ENCODE data around the gene TMEM250. TPM values are rescaled to one million over a fixed set of nuclear protein-coding genes. Genes with fewer than 3 reads are reported as not detected.

The TMEM250 gene
- total RNA-seq, 1 donor from 2014 or later = 24.0 TPM

DNA sequence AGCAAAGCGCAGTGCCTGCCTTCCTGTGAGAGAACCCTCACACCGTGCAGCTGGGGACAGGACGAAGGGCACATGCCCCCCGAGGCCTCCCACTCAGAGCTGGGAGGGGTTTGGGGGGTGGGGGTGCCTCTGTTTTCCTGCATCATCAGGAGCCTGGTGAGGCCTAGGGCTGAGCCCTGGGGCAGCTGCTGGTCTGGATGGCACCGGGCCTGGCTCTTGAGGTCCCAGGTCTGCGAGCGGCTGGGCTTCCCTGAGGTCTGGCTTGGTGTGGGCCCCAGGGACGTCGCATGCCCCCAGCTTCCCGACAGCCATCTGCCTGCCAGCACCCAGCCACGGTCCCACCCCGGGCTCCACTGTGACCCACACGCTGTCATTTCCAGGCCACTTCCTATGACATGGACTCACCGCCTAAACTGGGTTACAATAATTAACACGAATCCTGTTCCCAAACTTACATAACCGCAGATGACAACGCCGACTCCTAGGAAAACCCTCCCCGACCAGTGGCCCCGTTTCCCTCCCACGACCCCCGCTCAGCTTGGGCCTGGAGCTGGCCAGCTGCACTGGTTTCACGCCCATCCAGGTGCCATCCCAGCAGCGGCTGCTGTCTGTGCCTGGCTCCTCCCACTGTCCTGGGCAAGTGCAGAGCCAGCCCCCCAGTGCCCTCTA is 32.3 kb downstream of the TMEM250 start:
- Histone ChIP-seq H3K9me3 (ENCODE audit: control insufficient read depth in 3 of 3, low read length in 3 of 3) (no peaks in the 10 kb centered on the region), H3K27me3 (ENCODE audit: control insufficient read depth in 3 of 3, insufficient read depth in 3 of 3, low read length in 3 of 3) (no peaks in the 10 kb centered on the region), H3K36me3 (ENCODE audit: control insufficient read depth in 3 of 3, insufficient read depth in 3 of 3, low read length in 3 of 3) (peaks cover 0 to 2% (median 0%) of the 10 kb centered on the region in 3 donors), H3K27ac (ENCODE audit: low read depth, low read length) (peak overlapping the region; percentile 72), H3K9ac (ENCODE audit: low read depth in 1 of 3, low read length in 3 of 3) (peak overlapping the region; percentile 65 to 77 (median 68)), H3K4me3 (ENCODE audit: low read length in 3 of 3) (peak overlapping the region in 2 of 3 donors; percentile 38 to 54), H3K4me1 (ENCODE audit: control insufficient read depth in 3 of 3, insufficient read depth in 3 of 3, low read length in 3 of 3) (peaks cover 68 to 91% (median 87%) of the 10 kb centered on the region in 3 donors)

DNA sequence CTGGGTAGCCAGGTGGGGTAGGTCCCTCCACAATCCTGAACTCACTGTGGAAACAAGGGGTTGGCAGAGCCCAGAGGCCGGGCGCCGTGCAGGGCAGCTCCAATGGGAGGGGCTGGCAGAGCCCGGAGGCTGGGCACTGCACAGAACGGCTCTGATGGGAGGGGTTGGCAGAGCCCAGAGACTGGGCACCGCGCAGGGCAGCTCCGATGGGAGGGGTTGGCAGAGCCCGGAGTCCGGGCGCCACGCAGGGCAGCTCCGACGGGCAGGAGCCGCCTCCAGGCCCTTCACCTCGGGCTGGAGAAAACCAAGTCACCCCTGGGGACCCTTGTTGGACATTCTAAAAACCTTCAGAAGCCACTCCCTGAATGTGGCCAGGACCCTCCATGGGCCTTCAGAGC is 32.9 kb downstream of the TMEM250 start:
- no peaks in the 10 kb centered on the region for H3K9me3 ChIP-seq (ENCODE audit: control insufficient read depth in 3 of 3, low read length in 3 of 3)
- H3K4me1 ChIP-seq (ENCODE audit: control insufficient read depth in 3 of 3, insufficient read depth in 3 of 3, low read length in 3 of 3) = peaks cover 68 to 91% (median 87%) of the 10 kb centered on the region in 3 donors
- no peaks in the 10 kb centered on the region for H3K27me3 ChIP-seq (ENCODE audit: control insufficient read depth in 3 of 3, insufficient read depth in 3 of 3, low read length in 3 of 3)
- peak overlapping the region; percentile 72 for H3K27ac ChIP-seq (ENCODE audit: low read depth, low read length)
- peaks cover 0 to 2% (median 0%) of the 10 kb centered on the region in 3 donors for H3K36me3 ChIP-seq (ENCODE audit: control insufficient read depth in 3 of 3, insufficient read depth in 3 of 3, low read length in 3 of 3)
- peak overlapping the region; percentile 65 to 77 (median 68) for H3K9ac ChIP-seq (ENCODE audit: low read depth in 1 of 3, low read length in 3 of 3)
- peak overlapping the region in 1 of 3 donors; percentile 54 for H3K4me3 ChIP-seq (ENCODE audit: low read length in 3 of 3)

DNA sequence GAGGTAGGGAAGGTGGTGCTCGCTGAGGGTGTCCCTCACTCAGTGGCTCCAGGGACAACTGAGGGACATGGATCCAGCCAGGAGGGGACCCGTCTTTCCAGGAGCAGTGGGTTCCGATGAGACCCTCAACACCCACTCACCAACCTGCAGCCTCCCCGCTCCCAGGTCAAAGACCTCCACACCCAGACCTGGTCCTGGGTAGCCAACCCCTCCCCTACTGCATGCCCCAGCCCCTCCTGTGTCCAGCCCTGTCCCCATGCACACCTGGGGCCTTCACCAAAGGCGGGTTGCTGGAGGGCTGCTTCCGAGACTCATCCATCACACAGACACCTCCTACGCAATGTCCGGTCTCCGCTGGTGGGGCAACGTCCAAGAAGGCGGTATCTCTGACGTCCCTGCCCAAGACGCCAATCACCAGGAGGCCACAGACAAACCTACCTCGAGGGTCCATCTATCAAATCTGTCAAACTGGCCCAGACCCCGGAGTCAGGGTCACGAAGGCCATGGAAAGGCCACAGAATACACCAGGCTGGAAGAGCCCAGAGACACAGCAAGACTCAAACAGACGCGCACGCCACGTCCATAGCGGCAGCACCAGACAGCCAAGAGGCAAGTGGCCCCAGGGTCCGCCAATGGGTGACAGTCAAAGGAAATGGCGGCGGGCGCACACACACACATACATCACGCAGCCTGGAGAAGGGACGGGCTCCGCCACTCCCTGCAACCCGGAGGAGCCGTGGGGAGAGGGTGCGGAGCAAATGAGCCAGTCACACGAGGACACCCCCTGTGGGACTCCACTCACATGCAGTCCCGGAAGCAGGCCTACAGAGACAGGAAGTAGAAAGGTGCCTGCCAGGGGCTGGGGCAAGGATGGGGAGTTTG is 34.4 kb downstream of the TMEM250 start:
- peaks cover 67 to 93% (median 88%) of the 10 kb centered on the region in 3 donors for H3K4me1 ChIP-seq (ENCODE audit: control insufficient read depth in 3 of 3, insufficient read depth in 3 of 3, low read length in 3 of 3)
- no peak overlapping the region for H3K4me3 ChIP-seq (ENCODE audit: low read length in 3 of 3)
- H3K27ac ChIP-seq (ENCODE audit: low read depth, low read length) = no peak overlapping the region
- H3K9ac ChIP-seq (ENCODE audit: low read depth in 1 of 3, low read length in 3 of 3) = no peak overlapping the region
- H3K9me3 ChIP-seq (ENCODE audit: control insufficient read depth in 3 of 3, low read length in 3 of 3) = no peaks in the 10 kb centered on the region
- peaks cover 0 to 2% (median 0%) of the 10 kb centered on the region in 3 donors for H3K36me3 ChIP-seq (ENCODE audit: control insufficient read depth in 3 of 3, insufficient read depth in 3 of 3, low read length in 3 of 3)
- no peaks in the 10 kb centered on the region for H3K27me3 ChIP-seq (ENCODE audit: control insufficient read depth in 3 of 3, insufficient read depth in 3 of 3, low read length in 3 of 3)

DNA sequence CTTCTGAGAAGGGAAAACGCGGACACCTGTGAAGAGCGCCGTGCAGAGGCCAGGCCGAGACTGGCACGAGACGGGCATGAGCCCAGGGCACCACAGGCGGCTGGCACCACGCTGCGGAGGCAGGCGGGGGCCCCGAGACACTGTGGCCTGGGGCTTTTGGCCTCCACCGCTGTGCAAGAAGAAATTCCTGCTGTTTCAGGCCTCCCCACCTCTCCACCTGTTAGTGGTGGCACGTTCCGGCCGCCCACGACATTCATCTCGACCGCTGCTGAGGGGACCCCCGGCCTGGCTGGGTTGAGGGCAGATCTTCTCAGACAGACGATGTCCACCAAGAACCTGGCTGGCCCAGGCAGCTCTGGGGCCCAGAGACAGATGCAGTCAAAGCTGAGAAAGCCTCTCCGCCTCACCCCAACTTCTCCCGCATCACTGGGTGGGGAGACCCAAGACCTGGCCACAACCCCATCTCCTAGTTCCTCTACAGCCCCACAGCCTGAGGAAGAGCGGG is 35.1 kb downstream of the TMEM250 start:
- Histone ChIP-seq H3K4me1 (ENCODE audit: control insufficient read depth in 3 of 3, insufficient read depth in 3 of 3, low read length in 3 of 3) (peaks cover 63 to 93% (median 88%) of the 10 kb centered on the region in 3 donors), H3K9me3 (ENCODE audit: control insufficient read depth in 3 of 3, low read length in 3 of 3) (no peaks in the 10 kb centered on the region), H3K27ac (ENCODE audit: low read depth, low read length) (no peak overlapping the region), H3K4me3 (ENCODE audit: low read length in 3 of 3) (no peak overlapping the region), H3K27me3 (ENCODE audit: control insufficient read depth in 3 of 3, insufficient read depth in 3 of 3, low read length in 3 of 3) (no peaks in the 10 kb centered on the region), H3K9ac (ENCODE audit: low read depth in 1 of 3, low read length in 3 of 3) (no peak overlapping the region), H3K36me3 (ENCODE audit: control insufficient read depth in 3 of 3, insufficient read depth in 3 of 3, low read length in 3 of 3) (peaks cover 0 to 2% (median 0%) of the 10 kb centered on the region in 3 donors)

DNA sequence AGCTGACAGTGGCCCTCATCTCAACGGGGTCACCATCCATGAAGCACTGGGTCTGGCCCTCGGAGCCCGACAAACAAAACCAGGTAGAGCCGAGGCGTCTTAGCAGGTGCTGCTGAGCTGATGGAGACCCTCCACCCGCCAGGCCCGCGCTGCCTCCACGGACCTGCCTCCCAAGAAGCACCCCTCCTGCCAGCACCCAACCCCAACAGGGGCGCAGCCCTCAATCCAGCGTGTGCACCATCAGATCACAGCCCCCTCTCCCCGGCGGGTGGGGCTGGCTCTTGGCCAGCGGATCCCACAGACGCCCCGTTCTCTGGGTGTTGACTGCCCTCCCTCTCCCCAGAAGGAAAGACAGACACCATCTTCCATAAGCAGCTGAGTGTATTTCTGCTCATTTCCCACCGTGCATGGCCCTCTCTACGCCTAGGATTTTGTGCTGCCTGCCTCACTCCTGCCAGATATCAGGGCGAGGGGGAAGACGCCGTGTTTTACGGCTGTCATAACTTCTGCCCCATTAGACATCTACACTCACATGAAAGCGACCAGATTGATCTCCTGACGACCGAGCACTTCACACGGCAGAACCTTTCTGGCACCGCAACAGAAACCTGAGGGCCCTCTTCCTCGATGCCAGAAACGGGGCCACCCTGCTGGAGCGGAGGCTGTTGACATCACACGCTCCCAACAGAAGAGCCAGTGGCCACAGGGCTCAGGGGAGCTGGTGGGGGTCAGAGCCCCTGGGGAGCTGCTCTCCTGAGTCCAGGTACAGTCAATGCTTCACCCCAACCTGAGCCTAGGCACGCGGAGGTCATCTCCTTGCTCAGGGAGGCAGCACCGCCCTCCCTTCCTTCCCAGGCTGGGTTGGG is 35.9 kb downstream of the TMEM250 start:
- Histone ChIP-seq H3K27ac (ENCODE audit: low read depth, low read length) (no peak overlapping the region), H3K9ac (ENCODE audit: low read depth in 1 of 3, low read length in 3 of 3) (peak overlapping the region in 1 of 3 donors; percentile 57)

DNA sequence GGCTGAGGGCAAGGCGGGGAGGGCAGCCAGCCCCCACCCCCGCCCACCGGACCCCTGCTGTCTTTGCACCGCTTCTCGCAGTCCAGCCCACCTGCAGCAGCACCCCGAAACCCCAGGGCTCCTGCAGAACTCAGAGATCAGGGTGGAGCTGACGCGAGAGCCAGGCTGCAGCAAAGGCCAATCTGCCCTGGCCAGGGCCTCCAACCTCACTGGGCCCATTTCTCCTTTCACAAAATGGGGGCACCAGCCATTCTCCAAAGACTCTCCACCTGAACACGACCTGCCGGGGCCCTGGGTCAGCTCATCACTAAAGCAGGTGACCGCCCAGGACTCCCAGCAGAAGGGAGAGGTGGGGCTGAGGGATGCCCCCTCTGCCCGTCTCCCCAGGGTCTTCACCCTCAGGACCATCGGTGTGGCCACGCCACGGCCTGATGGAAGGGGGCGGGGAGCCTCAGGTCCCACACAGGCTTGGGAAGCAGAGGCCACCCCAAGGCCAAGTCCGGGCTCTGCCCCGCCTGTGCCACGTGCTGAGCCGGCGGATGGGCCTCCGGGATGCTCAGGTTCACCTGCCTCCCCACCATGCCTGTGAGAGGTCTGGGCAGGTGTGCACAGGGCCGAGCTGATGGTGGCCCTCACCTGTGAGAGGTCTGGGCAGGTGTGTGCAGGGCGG is 36.7 kb downstream of the TMEM250 start:
- H3K27ac ChIP-seq (ENCODE audit: low read depth, low read length) = peak overlapping the region; percentile 36

More for the DNA sequence above, 35.9 kb downstream of the TMEM250 start:
- no peaks in the 10 kb centered on the region for H3K9me3 ChIP-seq (ENCODE audit: control insufficient read depth in 3 of 3, low read length in 3 of 3)
- H3K27me3 ChIP-seq (ENCODE audit: control insufficient read depth in 3 of 3, insufficient read depth in 3 of 3, low read length in 3 of 3) = no peaks in the 10 kb centered on the region
- H3K36me3 ChIP-seq (ENCODE audit: control insufficient read depth in 3 of 3, insufficient read depth in 3 of 3, low read length in 3 of 3) = peaks cover 0 to 2% (median 0%) of the 10 kb centered on the region in 3 donors
- H3K4me3 ChIP-seq (ENCODE audit: low read length in 3 of 3) = no peak overlapping the region
- H3K4me1 ChIP-seq (ENCODE audit: control insufficient read depth in 3 of 3, insufficient read depth in 3 of 3, low read length in 3 of 3) = peaks cover 55 to 87% (median 82%) of the 10 kb centered on the region in 3 donors

DNA sequence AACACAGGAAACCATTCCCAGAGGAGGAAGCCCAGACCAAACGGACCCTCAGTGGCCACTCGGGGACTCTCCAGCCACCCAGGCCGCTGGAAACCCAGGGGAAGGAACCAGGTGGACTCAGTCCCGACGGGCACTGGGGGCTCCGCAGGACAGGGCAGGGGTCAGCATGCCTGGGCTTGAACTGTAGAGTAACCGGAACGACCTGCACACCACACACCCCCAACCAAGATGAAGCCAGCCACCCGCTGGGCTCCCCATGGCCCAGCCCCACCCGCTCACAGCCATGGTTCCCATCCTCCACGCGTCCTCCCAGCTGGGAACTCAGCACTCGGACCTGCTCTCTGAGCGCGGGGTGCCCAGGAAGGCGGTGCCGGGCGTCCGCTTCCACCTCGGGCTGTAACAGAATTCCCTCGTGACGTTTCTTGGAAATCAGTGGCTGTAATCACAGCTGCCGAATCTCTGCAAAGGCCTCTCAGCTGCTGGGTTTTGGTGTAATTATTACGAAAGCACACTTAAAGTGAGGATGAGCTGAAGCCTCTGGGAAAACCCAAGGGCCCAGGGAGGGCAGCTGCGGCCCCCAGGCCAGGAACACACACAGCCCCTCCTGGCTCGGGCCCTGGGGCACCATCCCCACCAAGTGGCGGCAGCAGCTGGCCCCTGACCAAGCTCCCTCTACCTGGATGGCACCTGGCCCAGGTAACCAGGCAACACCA is 37.4 kb downstream of the TMEM250 start:
- Histone ChIP-seq H3K27ac (ENCODE audit: low read depth, low read length) (peak overlapping the region; percentile 36), H3K4me3 (ENCODE audit: low read length in 3 of 3) (peak overlapping the region in 2 of 3 donors; percentile 13 to 32), H3K36me3 (ENCODE audit: control insufficient read depth in 3 of 3, insufficient read depth in 3 of 3, low read length in 3 of 3) (peaks cover 0 to 2% (median 0%) of the 10 kb centered on the region in 3 donors), H3K27me3 (ENCODE audit: control insufficient read depth in 3 of 3, insufficient read depth in 3 of 3, low read length in 3 of 3) (no peaks in the 10 kb centered on the region), H3K4me1 (ENCODE audit: control insufficient read depth in 3 of 3, insufficient read depth in 3 of 3, low read length in 3 of 3) (peaks cover 45 to 72% (median 67%) of the 10 kb centered on the region in 3 donors), H3K9ac (ENCODE audit: low read depth in 1 of 3, low read length in 3 of 3) (peak overlapping the region in 2 of 3 donors; percentile 56 to 57), H3K9me3 (ENCODE audit: control insufficient read depth in 3 of 3, low read length in 3 of 3) (no peaks in the 10 kb centered on the region)

More for the DNA sequence above, 36.7 kb downstream of the TMEM250 start:
- Histone ChIP-seq H3K27me3 (ENCODE audit: control insufficient read depth in 3 of 3, insufficient read depth in 3 of 3, low read length in 3 of 3) (no peaks in the 10 kb centered on the region), H3K36me3 (ENCODE audit: control insufficient read depth in 3 of 3, insufficient read depth in 3 of 3, low read length in 3 of 3) (peaks cover 0 to 2% (median 0%) of the 10 kb centered on the region in 3 donors), H3K9me3 (ENCODE audit: control insufficient read depth in 3 of 3, low read length in 3 of 3) (no peaks in the 10 kb centered on the region), H3K9ac (ENCODE audit: low read depth in 1 of 3, low read length in 3 of 3) (peak overlapping the region in 2 of 3 donors; percentile 56 to 57), H3K4me1 (ENCODE audit: control insufficient read depth in 3 of 3, insufficient read depth in 3 of 3, low read length in 3 of 3) (peaks cover 52 to 79% (median 74%) of the 10 kb centered on the region in 3 donors), H3K4me3 (ENCODE audit: low read length in 3 of 3) (peak overlapping the region in 1 of 3 donors; percentile 32)

DNA sequence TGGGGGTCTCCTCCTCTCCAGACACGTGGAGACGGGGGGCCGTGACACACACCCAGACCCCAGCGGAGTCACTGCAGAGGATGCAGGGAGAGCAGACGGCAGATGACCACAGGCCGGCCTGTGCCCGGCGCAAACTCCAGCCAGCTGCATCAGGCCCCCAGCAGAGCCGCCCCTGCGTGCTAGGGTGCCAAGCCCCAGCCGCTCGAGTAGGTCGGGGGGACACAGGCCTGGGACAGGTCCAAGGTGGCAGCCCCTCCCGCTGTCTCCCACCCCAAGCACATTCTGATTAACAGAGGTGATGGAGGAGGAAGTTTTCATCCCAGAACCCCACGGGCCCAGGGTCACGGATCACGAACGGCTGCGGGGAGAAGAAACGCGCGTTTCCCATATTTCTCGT is 38.0 kb downstream of the TMEM250 start:
- H3K9me3 ChIP-seq (ENCODE audit: control insufficient read depth in 3 of 3, low read length in 3 of 3) = no peaks in the 10 kb centered on the region
- H3K36me3 ChIP-seq (ENCODE audit: control insufficient read depth in 3 of 3, insufficient read depth in 3 of 3, low read length in 3 of 3) = peaks cover 0 to 2% (median 0%) of the 10 kb centered on the region in 3 donors
- H3K27ac ChIP-seq (ENCODE audit: low read depth, low read length) = peak overlapping the region; percentile 36
- peak overlapping the region in 1 of 3 donors; percentile 57 for H3K9ac ChIP-seq (ENCODE audit: low read depth in 1 of 3, low read length in 3 of 3)
- H3K4me3 ChIP-seq (ENCODE audit: low read length in 3 of 3) = no peak overlapping the region
- H3K27me3 ChIP-seq (ENCODE audit: control insufficient read depth in 3 of 3, insufficient read depth in 3 of 3, low read length in 3 of 3) = no peaks in the 10 kb centered on the region
- H3K4me1 ChIP-seq (ENCODE audit: control insufficient read depth in 3 of 3, insufficient read depth in 3 of 3, low read length in 3 of 3) = peaks cover 40 to 67% (median 61%) of the 10 kb centered on the region in 3 donors

Measured in skeletal muscle tissue (tissue), 4 donors.